HFFc6 (cell line): ENCODE measurements around the gene ICA1L. TPM values are rescaled to one million over a fixed set of nuclear protein-coding genes. Genes with fewer than 3 reads are reported as not detected.
"Not testable (repeated sequence)": the region's sequence is repeated elsewhere in the genome, so short reads cannot be mapped to it uniquely, and the experiment has no call there.

Source experiments
- DNase-seq: peaks from one replicate; pipeline ENCODE4 v3.0.0-alpha.2; 2018
- H3K27ac Mint-ChIP-seq: 2 replicates; pipeline ENCODE4 v1.8.0; 2020; ENCODE audit warnings: mild to moderate bottlenecking, mixed read lengths
- H3K27me3 Mint-ChIP-seq: 2 replicates; pipeline ENCODE4 v1.8.0; 2021; ENCODE audit warnings: mild to moderate bottlenecking, moderate library complexity, mixed read lengths; ENCODE audit not compliant: insufficient read depth
- H3K36me3 Mint-ChIP-seq: 2 replicates; pipeline ENCODE4 v1.8.0; 2021; ENCODE audit warnings: low read depth, mixed read lengths
- H3K4me1 Mint-ChIP-seq: 2 replicates; pipeline ENCODE4 v1.8.0; 2020; ENCODE audit warnings: low read depth, mixed read lengths
- H3K4me3 Mint-ChIP-seq: 2 replicates; pipeline ENCODE4 v1.8.0; 2020; ENCODE audit warnings: mild to moderate bottlenecking, moderate library complexity, mixed read lengths
- H3K9me3 Mint-ChIP-seq: 2 replicates; pipeline ENCODE4 v1.8.0; 2020; ENCODE audit warnings: mild to moderate bottlenecking, mixed read lengths
- total RNA-seq, 6 experiments: library from RNA; stranded (reverse); fragmentation: NEBNext Ultra II Directional; extraction: Animal tissue kit (Norgen Biotek cat#: 25700); gene quantifications; 2 replicates in 1 of 6; 3 replicates in 5 of 6; pipeline ENCODE4 v1.2.3, GENCODE V29; 2021
- TF ChIP-seq, protein P1 (sequence below): fragments of 200-600 bp; sonication (generic); IDR thresholded peaks from 2 replicates; pipeline ENCODE4 v1.5.0; 2021; ENCODE audit warnings: antibody characterized with exemption, mild to moderate bottlenecking

Gene ICA1L
- total RNA-seq, 6 experiments from 2014 or later = 2.6 to 4.5 (median 3.2) TPM

DNA sequence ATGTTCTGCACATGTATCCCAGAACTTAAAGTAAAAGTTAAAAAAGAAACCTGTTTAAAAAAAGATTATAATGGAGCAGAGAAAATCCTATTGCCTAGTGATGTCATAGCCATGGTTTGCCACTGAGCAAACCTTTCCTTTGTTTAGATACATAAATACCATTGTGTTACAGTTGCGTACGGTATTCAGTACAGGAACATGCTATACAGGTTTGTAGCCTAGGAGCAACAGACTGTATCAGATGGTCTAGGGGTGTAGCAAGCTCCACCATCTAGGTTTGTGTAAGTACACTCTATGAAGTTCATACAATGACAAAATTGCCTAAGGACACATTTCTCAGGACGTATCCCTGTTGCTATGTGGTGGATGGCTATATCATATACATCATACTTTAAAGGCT, 13.0 kb downstream of the ICA1L start:
- no peak overlapping the region for H3K4me3 Mint-ChIP-seq
- TF ChIP-seq, protein P1, sequence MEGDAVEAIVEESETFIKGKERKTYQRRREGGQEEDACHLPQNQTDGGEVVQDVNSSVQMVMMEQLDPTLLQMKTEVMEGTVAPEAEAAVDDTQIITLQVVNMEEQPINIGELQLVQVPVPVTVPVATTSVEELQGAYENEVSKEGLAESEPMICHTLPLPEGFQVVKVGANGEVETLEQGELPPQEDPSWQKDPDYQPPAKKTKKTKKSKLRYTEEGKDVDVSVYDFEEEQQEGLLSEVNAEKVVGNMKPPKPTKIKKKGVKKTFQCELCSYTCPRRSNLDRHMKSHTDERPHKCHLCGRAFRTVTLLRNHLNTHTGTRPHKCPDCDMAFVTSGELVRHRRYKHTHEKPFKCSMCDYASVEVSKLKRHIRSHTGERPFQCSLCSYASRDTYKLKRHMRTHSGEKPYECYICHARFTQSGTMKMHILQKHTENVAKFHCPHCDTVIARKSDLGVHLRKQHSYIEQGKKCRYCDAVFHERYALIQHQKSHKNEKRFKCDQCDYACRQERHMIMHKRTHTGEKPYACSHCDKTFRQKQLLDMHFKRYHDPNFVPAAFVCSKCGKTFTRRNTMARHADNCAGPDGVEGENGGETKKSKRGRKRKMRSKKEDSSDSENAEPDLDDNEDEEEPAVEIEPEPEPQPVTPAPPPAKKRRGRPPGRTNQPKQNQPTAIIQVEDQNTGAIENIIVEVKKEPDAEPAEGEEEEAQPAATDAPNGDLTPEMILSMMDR = no peak

DNA sequence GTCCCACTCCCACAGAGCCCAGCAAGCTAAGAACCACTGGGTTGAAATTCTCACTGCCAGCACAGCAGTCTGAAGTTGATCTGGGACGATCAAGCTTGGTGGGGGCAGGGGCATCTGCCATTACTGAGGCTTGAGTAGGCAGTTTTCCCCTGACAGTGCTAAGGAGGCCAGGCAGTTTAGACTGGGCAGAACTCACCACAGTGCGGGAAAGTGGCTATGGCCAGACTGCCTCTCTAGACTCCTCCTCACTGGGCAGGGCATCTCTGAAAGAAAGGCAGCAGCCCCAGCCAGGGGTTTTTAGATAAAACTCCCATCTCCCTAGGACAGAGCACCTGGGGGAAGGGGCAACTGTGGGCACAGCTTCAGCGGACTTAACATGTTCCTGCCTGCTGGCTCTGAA, 22.2 kb downstream of the ICA1L start:
- not testable (repeated sequence) for H3K27me3 Mint-ChIP-seq, DNase-seq, H3K4me3 Mint-ChIP-seq, H3K27ac Mint-ChIP-seq, H3K9me3 Mint-ChIP-seq, H3K36me3 Mint-ChIP-seq, H3K4me1 Mint-ChIP-seq

More for the DNA sequence above, 13.0 kb downstream of the ICA1L start:
- H3K4me1 Mint-ChIP-seq = no peaks in the 10 kb centered on the region
- peaks cover 6% of the 10 kb centered on the region; the same call in 1 of the 2 replicates for H3K9me3 Mint-ChIP-seq
- H3K27ac Mint-ChIP-seq = no peak overlapping the region
- no peaks in the 10 kb centered on the region for H3K36me3 Mint-ChIP-seq
- no peaks in the 10 kb centered on the region; the same call in 1 of the 2 replicates for H3K27me3 Mint-ChIP-seq
- DNase-seq = no peak

DNA sequence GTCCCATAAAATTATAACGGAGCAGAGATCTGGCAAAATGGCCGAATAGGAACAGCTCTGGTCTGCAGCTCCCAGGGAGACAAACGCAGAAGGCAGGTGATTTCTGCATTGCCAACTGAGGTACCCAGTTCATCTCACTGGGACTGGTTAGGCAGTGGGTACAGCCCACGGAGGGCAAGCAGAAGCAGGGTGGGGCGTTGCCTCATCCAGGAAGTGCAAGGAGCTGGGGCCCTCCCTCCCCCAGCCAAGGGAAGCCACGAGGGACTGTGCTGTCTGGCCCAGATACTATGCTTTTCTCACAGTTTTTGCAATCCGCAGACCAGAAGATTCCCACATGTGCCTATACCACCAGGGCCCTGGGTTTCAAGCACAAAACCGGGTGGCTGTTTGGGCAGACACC, 22.8 kb downstream of the ICA1L start:
- Mint-ChIP-seq H3K36me3 (no peaks in the 10 kb centered on the region), H3K27me3 (no peaks in the 10 kb centered on the region; the same call in 1 of the 2 replicates), H3K4me3 (no peak overlapping the region), H3K4me1 (no peaks in the 10 kb centered on the region), H3K9me3 (no peaks in the 10 kb centered on the region), H3K27ac (no peak overlapping the region)
- TF ChIP-seq, protein P1 = no peak
- DNase-seq = no peak

DNA sequence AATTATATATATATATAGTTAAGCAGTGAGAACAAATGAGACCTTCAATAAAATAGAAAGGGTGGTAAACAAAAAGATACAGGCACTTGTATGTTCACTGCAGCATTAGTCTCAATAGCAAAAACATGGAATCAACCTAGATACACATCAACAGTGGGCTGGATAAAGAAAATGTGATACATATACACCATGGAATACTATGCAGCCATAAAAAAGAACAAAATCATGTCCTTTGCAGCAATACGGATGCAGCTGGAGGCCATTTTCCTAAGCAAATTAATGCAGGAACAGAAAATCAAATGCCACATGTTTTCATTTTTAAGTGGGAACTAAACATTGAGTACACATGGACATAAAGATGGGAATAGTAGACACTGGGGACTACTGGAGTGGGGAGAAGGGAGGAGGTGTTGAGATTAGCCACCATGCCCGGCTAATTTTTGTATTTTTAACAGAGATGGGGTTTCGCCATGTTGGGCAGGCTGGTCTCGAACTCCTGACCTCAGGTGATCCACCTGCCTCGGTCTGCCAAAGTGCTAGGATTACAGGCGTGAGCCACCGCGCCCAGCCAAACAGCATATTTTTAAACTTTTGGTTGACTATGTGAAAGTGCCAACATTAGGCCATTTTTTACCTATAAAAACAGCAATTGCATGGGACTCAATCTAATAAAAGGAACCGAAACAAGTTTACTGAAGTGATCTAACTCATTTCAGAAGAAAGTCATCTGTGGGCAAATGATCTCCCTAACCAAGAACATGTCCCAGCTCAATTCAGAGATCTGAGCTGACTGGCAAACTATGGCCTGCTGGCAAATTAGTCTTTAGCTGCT, 23.7 kb downstream of the ICA1L start:
- H3K9me3 Mint-ChIP-seq = no peaks in the 10 kb centered on the region; the same call in 1 of the 2 replicates
- no peak overlapping the region for H3K4me3 Mint-ChIP-seq
- H3K27ac Mint-ChIP-seq = no peak overlapping the region
- no peaks in the 10 kb centered on the region; the same call in 1 of the 2 replicates for H3K27me3 Mint-ChIP-seq
- DNase-seq = no peak
- H3K36me3 Mint-ChIP-seq = peaks cover 5% of the 10 kb centered on the region; the same call in 1 of the 2 replicates
- TF ChIP-seq, protein P1 = no peak
- H3K4me1 Mint-ChIP-seq = no peaks in the 10 kb centered on the region

DNA sequence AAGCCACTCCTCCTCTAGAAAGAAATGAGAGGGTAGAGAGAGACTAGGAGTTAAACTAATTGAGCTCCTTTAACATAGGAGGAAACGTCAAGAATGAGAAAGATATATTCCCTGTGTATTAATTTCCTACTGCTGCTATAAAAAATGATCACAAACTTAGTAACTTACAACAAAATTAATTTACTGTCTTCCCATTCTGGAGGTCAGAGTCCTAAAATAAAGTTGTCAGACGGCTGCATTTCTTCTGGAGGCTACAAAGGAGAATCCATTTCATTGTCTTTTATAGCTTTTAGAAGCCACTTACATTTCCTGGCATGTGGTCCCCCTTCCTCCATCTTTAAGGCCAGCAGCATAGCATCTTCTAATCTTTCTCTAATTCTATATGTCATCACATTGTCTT, 26.9 kb downstream of the ICA1L start:
- peaks cover 2% of the 10 kb centered on the region; the same call in 1 of the 2 replicates for H3K27me3 Mint-ChIP-seq
- peaks cover 8% of the 10 kb centered on the region for H3K9me3 Mint-ChIP-seq
- no peak overlapping the region for H3K4me3 Mint-ChIP-seq
- TF ChIP-seq, protein P1 = no peak
- H3K4me1 Mint-ChIP-seq = no peaks in the 10 kb centered on the region
- no peak for DNase-seq
- peaks cover 11% of the 10 kb centered on the region for H3K36me3 Mint-ChIP-seq
- H3K27ac Mint-ChIP-seq = no peak overlapping the region

DNA sequence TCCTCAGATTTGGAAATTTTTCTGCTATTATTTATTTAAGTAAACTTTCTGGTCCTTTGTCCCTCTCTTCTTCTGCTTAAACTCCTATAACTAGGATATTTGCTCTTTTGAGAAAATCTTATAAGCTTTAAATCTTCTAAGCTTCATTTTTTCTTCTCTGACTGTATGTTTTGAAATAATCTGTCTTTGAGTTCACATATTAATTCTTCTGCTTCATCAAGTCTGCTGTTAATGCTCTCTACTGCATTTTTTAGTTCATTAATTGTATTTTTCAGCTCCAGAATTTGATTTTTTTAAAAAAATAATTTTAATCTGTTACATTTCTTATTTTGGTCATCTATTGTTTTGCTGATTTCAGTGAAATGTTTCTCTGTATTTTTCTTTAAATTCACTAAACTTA, 28.9 kb downstream of the ICA1L start:
- TF ChIP-seq, protein P1 = no peak
- H3K4me1 Mint-ChIP-seq = no peaks in the 10 kb centered on the region
- no peak for DNase-seq
- peaks cover 2% of the 10 kb centered on the region; the same call in 1 of the 2 replicates for H3K27me3 Mint-ChIP-seq
- H3K9me3 Mint-ChIP-seq = peaks cover 8% of the 10 kb centered on the region
- no peak overlapping the region for H3K4me3 Mint-ChIP-seq
- no peak overlapping the region for H3K27ac Mint-ChIP-seq
- peaks cover 11% of the 10 kb centered on the region for H3K36me3 Mint-ChIP-seq
